Endothelial cell of umbilical vein (primary cell): ENCODE results near the gene STAT4.

Source experiments
- CTCF ChIP-seq, 2 donors: IDR thresholded peaks; 1 replicate in 1 of 2; 2 replicates in 1 of 2; pipeline ENCODE4 v1.5.1; 2011; ENCODE audit warnings: low read length in 2 of 2, mild to moderate bottlenecking in 2 of 2, moderate library complexity in 2 of 2, control low read depth in 1 of 2, inconsistent platforms in 1 of 2, low read depth in 1 of 2; ENCODE audit not compliant: insufficient read depth in 1 of 2; ENCODE audit errors: extremely low read depth in 1 of 2
- EZH2 ChIP-seq: IDR thresholded peaks from 2 replicates; pipeline ENCODE4 v1.6.1; 2012; ENCODE audit warnings: borderline replicate concordance, low read depth, mild to moderate bottlenecking, moderate library complexity, low read length, inconsistent platforms; ENCODE audit not compliant: severe bottlenecking
- FOS ChIP-seq: IDR thresholded peaks from 2 replicates; pipeline ENCODE4 v1.6.1; 2011; ENCODE audit warnings: mild to moderate bottlenecking, low read length, moderate library complexity, borderline replicate concordance; ENCODE audit not compliant: insufficient read depth
- JUN ChIP-seq: IDR thresholded peaks from 2 replicates; pipeline ENCODE4 v1.6.1; 2011; ENCODE audit warnings: borderline replicate concordance, low read depth; ENCODE audit not compliant: insufficient read length, insufficient read depth
- MAX ChIP-seq: IDR thresholded peaks from 2 replicates; pipeline ENCODE4 v1.6.1; 2011; ENCODE audit not compliant: insufficient read depth, insufficient read length
- MYC ChIP-seq: IDR thresholded peaks from one replicate; pipeline ENCODE4 v1.6.1; 2011; ENCODE audit warnings: mild to moderate bottlenecking, low read depth, low read length
- POLR2A ChIP-seq: IDR thresholded peaks from 2 replicates; pipeline ENCODE4 v1.6.1; 2012; ENCODE audit warnings: low read depth, mild to moderate bottlenecking, control low read depth, low read length
- POLR2AphosphoS5 ChIP-seq: IDR thresholded peaks from 2 replicates; pipeline ENCODE4 v1.6.1; 2012; ENCODE audit warnings: low read depth, mild to moderate bottlenecking, control low read depth, low read length, moderate library complexity; ENCODE audit not compliant: insufficient read depth

- TF ChIP-seq CTCF (IDR thresholded peaks at IDR 0.05; ENCODE audit: extremely low read depth in 1 of 2, insufficient read depth in 1 of 2, low read depth in 1 of 2, low read length in 2 of 2) (no peak), POLR2A (no peak), POLR2AphosphoS5 (no peak), MAX (no peak), EZH2 (no peak), MYC (no peak), FOS (no peak), JUN (no peak)
Observed at GRCh38 chr2:191065785-191066184, 85.0 kb downstream of the STAT4 start.
